A172 (cell line): ENCODE results near the gene TCF20. TPM values are rescaled to one million over a fixed set of nuclear protein-coding genes. Genes with fewer than 3 reads are reported as not detected.

Source experiments
- DNase-seq: peaks from one replicate; pipeline ENCODE4 v3.0.0-alpha.2; 2015; ENCODE audit warnings: low spot score
- total RNA-seq: library from RNA; depleted of rRNA; stranded (reverse); fragments of >200 nt; shearing (Covaris generic); gene quantifications from 2 replicates; pipeline ENCODE4 v1.2.3, GENCODE V29; 2014

Gene TCF20
- total RNA-seq, 1 experiment from 2014 or later: 26.0 TPM

- no peak for DNase-seq
Measured at GRCh38 chr22:42282252-42282942, 11.9 kb upstream of the TCF20 start.

- DNase-seq: no peak
Measured at GRCh38 chr22:42281706-42282251, 11.3 kb upstream of the TCF20 start.

DNA sequence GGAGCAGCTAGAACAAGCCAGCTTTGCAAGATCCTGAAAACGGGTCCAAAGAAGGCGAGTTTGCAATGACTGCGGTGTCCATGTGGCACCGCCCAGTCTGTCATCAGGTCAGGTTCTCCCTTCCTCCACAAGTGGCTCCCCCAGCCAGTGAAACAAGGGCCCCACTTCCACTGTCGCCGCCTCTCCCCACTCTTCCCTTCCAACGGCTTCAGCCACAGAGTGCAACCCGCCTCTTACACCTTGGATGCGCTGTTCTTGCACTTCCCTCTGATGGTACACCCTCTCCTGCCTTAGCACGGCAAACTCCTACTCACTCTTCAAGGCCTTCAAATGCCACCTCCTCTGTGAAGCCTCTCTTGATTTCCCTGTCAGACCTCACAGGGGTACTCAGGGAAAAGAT is 10.8 kb upstream of the TCF20 start:
- no peak for DNase-seq

GRCh38 chr22:42280836-42281235 is 10.4 kb upstream of the TCF20 start:
- DNase-seq: no peak

DNA sequence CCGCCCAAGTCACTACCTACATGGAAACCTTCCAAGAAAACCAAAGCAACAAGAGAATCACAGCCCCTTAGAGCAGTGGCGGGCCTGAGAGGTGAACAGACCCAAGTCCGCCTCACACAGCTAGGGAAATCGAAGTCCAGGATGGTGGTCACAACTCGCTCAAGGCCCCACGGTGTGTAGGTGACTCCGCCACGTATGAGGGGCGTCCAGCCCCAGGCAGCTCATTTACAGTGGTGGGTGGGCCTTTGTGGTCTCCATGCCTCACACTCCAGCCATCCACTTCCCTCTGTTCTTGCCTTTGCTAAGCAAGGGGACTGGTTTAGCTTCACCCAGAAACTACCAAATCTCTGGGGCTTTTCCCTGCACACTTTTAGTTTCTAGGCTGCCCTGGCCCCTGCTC is 9.7 kb upstream of the TCF20 start:
- DNase-seq: no peak

DNA sequence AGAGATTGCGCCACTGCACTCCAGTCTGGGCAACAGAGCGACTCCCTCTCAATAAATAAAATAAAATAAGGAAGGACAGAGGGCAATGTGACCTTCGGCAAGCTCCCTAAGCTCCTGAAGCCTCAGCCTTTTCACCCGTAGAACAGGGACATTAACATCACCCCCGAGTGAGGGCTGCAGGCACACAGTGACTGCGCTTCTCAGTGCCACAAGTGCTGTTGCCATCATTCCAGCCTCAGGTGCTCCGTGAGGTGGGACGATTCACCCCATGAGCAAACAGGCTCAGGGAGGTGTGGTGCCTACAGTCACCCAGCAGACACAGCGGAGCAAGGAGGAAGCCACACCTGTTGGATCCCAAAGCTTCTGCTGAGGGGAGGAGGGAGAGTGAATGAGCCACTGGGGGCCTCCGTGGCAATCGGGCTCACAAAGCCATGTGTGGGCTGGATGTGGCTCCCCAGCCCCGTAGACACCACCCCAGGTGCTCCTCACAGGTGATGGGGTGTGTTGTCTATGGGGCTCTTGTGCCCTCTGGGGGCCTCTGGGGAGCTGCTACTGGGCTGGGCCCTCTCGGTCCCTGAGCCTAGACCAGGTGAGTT is 9.1 kb upstream of the TCF20 start:
- DNase-seq: no peak

DNA sequence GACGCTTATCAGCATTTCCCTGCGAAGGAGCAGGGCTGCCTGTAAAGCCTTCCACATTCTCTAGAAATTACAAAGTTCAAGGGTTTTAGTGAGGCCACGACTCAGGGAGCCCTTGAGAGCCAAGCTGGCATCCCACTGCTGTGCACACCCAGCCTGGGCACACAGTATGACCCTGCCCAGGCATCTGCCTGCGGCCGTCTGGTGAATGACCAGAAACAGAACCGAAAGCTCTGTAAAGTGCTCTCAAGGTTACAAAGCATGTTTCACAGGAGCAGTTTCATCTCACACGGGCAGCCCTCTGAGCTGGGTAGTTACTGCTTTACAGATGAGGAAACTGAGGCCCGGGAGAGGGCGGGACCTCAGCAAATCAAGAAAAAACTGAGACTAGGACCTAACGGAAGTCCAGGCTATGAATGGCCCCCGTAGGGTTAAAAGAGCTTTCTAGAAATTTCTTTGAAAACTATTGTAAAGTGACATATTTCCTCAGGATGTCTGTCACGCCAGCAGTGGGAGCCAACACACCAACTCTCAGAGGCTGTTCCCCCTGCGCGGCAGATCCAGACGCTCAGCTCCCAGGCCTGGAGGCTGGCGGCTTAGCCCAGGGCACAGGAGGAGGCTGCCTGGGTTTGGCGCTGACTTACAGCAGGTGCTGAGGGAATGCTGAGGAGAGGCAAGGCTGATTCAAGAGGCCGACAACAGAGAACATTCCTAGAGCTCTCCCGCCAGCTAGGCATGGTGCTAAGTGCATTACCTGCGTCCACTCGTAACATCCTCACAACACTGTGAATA is 7.7 kb upstream of the TCF20 start:
- DNase-seq: no peak

DNA sequence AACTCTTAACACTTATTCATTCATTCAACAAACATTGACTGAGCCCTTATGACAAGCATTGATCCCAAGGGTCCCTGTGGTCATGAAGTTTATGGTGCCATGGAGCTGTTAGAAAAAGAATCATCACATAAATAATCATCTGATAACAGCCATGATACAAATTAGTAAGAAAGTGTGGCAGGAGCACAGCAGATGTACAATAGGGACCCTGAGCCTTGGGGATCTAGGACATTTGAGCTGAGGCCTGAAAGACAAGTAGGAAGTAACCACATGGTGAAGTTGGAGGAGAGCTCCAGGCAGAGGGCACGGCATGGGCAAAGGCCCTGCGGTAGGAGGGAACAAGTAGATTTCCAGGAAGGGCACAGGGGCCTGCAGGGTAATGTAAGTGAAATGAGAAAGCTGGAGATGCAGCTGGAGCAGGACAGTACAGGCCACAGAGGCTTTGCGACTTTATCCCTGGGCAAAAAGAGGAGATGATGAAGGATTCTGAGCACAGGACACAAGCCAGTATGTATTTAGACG is 6.8 kb upstream of the TCF20 start:
- no peak for DNase-seq

DNA sequence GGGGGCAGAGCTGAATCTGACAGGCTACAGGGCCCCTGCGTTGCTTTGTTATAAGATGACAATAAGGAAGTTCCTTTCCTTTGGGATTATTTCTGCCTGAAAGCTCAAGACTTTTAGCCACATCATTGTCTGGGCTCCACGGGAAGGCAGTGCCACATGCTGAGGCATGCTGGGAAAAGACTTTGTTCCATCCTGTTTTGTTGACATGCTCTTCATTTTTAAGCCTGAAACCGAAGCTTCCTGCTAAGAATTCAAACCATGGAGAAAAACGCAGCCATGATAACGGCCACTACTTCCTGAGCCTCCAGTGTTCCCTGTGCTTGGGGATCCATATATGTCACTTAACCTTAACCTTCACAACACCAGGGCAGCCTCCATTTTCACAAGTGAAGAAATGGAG is 5.5 kb upstream of the TCF20 start:
- no peak for DNase-seq

- DNase-seq: no peak
Measured at GRCh38 chr22:42275176-42275575, 4.7 kb upstream of the TCF20 start.

DNA sequence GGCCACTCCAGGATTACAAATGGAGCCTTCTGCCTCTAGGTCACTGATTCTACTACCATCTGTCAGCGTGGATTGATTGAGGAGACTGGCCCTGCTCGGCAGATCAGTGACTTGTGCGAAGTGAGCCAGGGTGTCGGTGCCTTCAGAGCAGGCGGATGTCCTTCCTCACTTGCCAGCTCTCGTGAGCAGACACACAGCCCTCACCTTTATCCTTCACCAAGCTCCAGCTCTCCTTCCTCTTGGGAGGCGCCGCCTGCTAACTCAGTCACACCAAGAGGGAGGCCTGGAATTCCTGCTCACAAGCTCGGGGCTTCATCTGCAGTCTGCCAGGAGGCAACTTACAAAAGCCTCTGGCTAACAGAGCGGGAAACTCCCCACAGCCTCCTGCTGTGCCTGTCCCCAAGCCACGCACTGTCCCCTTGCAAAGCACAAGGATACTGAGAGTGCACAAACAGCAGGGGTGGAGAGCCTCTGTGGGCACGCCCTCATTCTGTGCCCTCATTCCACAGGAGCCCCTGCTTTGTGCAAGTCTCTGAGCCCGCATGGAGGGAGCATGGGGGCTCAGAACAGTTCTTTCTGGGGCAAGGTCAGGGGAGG is 3.5 kb upstream of the TCF20 start:
- DNase-seq: no peak

GRCh38 chr22:42272431-42272999 is 2.1 kb upstream of the TCF20 start:
- no peak for DNase-seq

- DNase-seq: no peak
Measured at GRCh38 chr22:42271906-42272305, 1.5 kb upstream of the TCF20 start.

- DNase-seq: no peak
Measured at GRCh38 chr22:42271191-42271813, 849 bp upstream of the TCF20 start.

GRCh38 chr22:42270176-42270509 is 310 bp downstream of the TCF20 start:
- no peak for DNase-seq

DNA sequence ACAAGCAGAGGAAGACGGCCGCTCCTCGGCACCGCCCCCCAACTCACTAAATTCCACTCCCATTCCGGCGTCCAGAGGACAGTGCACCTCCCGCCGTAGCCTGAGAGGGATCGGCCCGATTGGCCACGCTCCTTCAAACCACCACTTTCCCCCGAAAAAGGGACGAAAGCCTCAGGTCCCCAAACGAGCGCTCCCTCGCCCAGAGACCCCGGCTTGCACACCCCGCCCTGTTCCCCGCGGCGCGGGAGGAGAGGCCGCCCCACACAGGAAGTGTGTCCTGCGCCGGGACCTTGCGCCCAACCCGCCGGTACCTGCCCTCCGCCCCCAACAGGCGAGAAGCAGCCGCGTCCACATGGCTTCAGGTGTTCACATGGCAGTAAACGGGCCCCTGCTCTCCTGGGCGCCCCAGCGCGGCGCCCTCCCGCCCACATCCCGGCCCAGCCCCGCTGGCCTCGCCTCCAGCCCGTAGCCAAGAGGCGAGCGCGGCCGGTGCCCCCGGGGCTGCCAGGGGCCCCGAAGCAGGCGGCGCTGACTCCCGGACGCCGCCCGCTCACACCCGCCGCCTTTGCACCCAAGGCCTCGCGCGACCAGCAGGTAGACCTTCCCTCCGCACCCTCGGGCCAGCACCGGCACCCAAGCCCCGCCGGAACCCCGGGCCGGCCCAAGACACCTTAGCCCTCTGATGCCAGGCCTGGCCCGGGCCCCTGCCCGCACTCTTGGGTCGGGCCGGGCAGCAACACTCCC is 849 bp downstream of the TCF20 start:
- no peak for DNase-seq

GRCh38 chr22:42268852-42269410 is 1.5 kb downstream of the TCF20 start:
- no peak for DNase-seq

DNA sequence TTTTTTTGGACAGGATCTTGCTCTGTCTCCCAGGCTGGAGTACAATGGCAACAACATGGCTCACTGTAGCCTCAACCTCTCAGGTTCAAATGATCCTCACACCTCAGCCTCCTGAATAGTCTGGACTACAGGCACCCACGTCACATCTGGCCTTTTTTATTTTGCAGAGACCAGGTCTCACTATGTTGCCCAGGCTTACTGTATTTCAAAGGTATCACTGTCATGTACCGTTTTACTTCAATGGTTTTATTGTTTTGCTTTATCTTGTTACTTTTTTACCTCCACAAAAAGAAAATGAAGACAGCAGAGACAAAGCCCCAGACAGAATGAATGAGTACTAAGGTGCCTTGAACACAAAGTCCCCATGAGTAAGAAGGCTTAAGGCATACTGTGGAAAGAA is 5.1 kb downstream of the TCF20 start:
- DNase-seq: no peak

DNA sequence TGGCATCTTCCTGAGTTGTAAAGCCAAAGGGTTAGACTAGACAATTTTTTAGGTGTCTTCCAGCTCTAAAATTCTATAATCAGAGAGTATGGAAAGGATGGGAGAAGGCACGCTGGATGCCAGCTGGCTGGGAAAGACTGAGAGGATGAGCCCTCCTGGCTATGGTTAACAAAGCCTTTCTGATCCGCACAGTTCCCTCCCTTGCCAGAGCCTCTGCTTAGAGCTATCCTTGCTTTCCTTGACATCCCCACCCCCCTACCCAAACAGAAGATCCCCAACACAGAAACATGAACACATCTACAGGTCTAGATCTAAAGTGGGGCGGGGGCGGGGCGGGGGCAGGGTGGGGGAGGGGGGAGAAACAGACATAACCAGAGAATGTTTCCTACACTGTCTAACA is 6.5 kb downstream of the TCF20 start:
- no peak for DNase-seq

- no peak for DNase-seq
Measured at GRCh38 chr22:42262964-42263363, 7.5 kb downstream of the TCF20 start.
